Measurements from ENCODE around the gene PAPPA2. TPM values are rescaled to one million over a fixed set of nuclear protein-coding genes. Genes with fewer than 3 reads are reported as not detected.

Gene PAPPA2
- total RNA-seq, 1 experiment from 2014 or later, result 0.81 TPM

DNA sequence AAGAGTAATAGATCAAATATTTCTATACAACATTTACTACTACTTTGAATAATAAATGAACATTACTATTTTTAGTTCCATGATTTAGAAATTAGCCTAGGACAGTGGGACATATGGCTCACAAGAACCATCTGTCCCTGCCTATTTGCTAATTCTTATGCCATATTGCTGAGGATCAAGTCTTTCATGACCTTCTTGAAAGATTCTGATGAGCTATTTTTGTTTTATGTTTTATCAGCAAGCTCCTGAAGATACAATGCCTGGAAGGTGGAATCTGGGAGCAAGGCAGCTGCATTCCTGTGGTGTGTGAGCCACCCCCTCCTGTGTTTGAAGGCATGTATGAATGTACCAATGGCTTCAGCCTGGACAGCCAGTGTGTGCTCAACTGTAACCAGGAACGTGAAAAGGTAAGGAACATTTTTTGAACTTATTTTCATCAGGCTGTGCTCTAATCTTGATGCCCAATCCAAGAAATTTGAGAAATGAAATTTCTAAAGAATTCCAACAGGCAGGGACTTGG, 326.7 kb downstream of the PAPPA2 start:
- no peaks in the 10 kb centered on the region for H3K79me1 ChIP-seq (ENCODE audit: insufficient read depth, low read depth, low read length, poor library complexity, severe bottlenecking)
- H3K56ac ChIP-seq (ENCODE audit: insufficient read length, low read depth, low read length), result no peak overlapping the region
- H3K9ac ChIP-seq (ENCODE audit: extremely low read depth, insufficient read length, low read length), result no peak overlapping the region
- H4K8ac ChIP-seq (replicated peaks; ENCODE audit: insufficient read length, low read depth, low read length), result no peak overlapping the region
- no peak overlapping the region for H2BK120ac ChIP-seq (ENCODE audit: low read depth, low read length, poor library complexity, severe bottlenecking)
- H3K14ac ChIP-seq (ENCODE audit: insufficient read depth, low read length), result no peak overlapping the region
- no CpG with 5 or more reads among the region's 1 CpG for WGBS (ENCODE audit: extremely low coverage, insufficient read length, low lambda C conversion rate)
- H3K27me3 ChIP-seq (ENCODE audit: insufficient read depth, low read length), result no peaks in the 10 kb centered on the region
- no peaks in the 10 kb centered on the region for H4K20me1 ChIP-seq (ENCODE audit: control insufficient read depth, insufficient read depth, insufficient read length)
- H3K4ac ChIP-seq (ENCODE audit: low read depth, low read length), result no peak overlapping the region
- Mint-ChIP-seq H3K4me1 (peaks cover 5 to 9% of the 10 kb centered on the region in 2 experiments), H3K4me3 (no peak overlapping the region), H3K27me3 (ENCODE audit: low read depth) (no peaks in the 10 kb centered on the region), H3K27ac (no peak overlapping the region), H3K36me3 (ENCODE audit: insufficient read depth in 1 of 3, low read depth in 3 of 3) (no peaks in the 10 kb centered on the region; a peak in 1 of 7 replicates), H3K9me3 (no peaks in the 10 kb centered on the region)
- H3K9me3 ChIP-seq (ENCODE audit: control insufficient read depth, low read depth, low read length), result no peaks in the 10 kb centered on the region
- no peak overlapping the region for H3K27ac ChIP-seq (ENCODE audit: insufficient read length, low read depth, low read length)
- no peak overlapping the region for H3K4me2 ChIP-seq (ENCODE audit: insufficient read depth, insufficient read length, low read length)
- no peak overlapping the region for H2AFZ ChIP-seq (ENCODE audit: low read length)
- H3K23me2 ChIP-seq (ENCODE audit: insufficient read length, low read depth, low read length, poor library complexity, severe bottlenecking), result no peaks in the 10 kb centered on the region
- H3K23ac ChIP-seq (ENCODE audit: insufficient read length, low read depth, low read length), result no peak overlapping the region
- no peak overlapping the region for H2BK15ac ChIP-seq (ENCODE audit: low read depth, low read length)
- H2BK12ac ChIP-seq (ENCODE audit: insufficient read length, low read depth, low read length), result no peak overlapping the region
- no peak overlapping the region for H2BK20ac ChIP-seq (ENCODE audit: low read depth, low read length, poor library complexity, severe bottlenecking)
- no peaks in the 10 kb centered on the region for H3K79me2 ChIP-seq (ENCODE audit: insufficient read depth, low read length)
- no peak overlapping the region for H2BK5ac ChIP-seq (ENCODE audit: insufficient read length, low read length)
- H4K5ac ChIP-seq (ENCODE audit: insufficient read length, low read depth, low read length), result no peak overlapping the region
- H3T11ph ChIP-seq (ENCODE audit: low read length), result no peak overlapping the region
- H3K4me1 ChIP-seq (ENCODE audit: insufficient read depth, low read length), result no peaks in the 10 kb centered on the region; the same call in 1 of the 2 replicates
- DNase-seq, result no peak
- TF ChIP-seq, protein P1, sequence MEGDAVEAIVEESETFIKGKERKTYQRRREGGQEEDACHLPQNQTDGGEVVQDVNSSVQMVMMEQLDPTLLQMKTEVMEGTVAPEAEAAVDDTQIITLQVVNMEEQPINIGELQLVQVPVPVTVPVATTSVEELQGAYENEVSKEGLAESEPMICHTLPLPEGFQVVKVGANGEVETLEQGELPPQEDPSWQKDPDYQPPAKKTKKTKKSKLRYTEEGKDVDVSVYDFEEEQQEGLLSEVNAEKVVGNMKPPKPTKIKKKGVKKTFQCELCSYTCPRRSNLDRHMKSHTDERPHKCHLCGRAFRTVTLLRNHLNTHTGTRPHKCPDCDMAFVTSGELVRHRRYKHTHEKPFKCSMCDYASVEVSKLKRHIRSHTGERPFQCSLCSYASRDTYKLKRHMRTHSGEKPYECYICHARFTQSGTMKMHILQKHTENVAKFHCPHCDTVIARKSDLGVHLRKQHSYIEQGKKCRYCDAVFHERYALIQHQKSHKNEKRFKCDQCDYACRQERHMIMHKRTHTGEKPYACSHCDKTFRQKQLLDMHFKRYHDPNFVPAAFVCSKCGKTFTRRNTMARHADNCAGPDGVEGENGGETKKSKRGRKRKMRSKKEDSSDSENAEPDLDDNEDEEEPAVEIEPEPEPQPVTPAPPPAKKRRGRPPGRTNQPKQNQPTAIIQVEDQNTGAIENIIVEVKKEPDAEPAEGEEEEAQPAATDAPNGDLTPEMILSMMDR (conservative IDR thresholded peaks at IDR 0.05), result no peak
- no peak overlapping the region for H4K91ac ChIP-seq (ENCODE audit: insufficient read length, low read depth, low read length)
- H3K18ac ChIP-seq (ENCODE audit: insufficient read length, low read depth, low read length), result no peak overlapping the region
- H2AK5ac ChIP-seq (ENCODE audit: insufficient read length, low read length), result no peak overlapping the region
